Measurements from ENCODE around the gene VPS33B. TPM values are rescaled to one million over a fixed set of nuclear protein-coding genes. Genes with fewer than 3 reads are reported as not detected.

The VPS33B gene
- total and polyA plus RNA-seq, 2 of the 8 experiments (the other 6 are each of a cell fraction or from before 2014, with no cell fraction given) = 11.8 to 17.3 TPM

DNA sequence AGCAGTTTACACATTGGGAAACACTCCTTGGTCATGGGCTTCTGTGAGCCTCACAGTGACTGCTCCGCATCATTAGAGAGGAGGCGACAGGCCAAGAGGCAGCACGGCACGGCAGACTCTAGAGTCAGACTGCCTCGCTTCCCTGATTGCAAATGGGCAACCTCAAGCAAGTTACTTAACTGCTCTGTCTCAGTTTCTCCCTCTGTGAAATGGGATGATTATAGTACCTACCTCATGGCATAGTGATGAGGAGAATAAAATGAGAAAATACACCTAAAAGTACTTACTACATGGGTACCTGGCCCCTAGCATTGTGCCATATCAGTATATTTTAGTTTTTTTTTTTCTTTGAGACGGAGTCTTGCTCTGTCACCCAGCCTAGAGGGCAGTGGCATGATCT, 71.7 kb downstream of the VPS33B start:
- peaks cover 0 to 4% of the 10 kb centered on the region in 2 experiments for H4K20me1 ChIP-seq (replicated peaks in 1 of 2; ENCODE audit: control insufficient read depth in 1 of 2, insufficient read depth in 2 of 2, low read length in 2 of 2)
- H3K23ac ChIP-seq (ENCODE audit: insufficient read length) = no peak overlapping the region
- no peak overlapping the region for H3K56ac ChIP-seq (replicated peaks; ENCODE audit: insufficient read length, low read depth, low read length)
- DNase-seq (ENCODE audit: low read depth in 1 of 2, low spot score in 2 of 2) (no peak), FAIRE-seq (no peak)
- H2BK15ac ChIP-seq (ENCODE audit: low read length) = no peak overlapping the region
- no peak overlapping the region for H2AK5ac ChIP-seq (ENCODE audit: low read depth, low read length)
- ChIA-PET CTCF (ENCODE audit: partially characterized antibody) (interaction anchor here (19.2 kb wide), 1 partner anchor 11 kb away, joined by 306 read pairs; the partner anchor contains the start of genes HDDC3 and UNC45A), POLR2A (ENCODE audit: partially characterized antibody) (no interaction called here)
- no peaks in the 10 kb centered on the region for H3K9me3 ChIP-seq (ENCODE audit: insufficient read depth in 2 of 2, low read depth in 1 of 2, low read length in 1 of 2)
- H3K79me2 ChIP-seq (ENCODE audit: control insufficient read depth in 1 of 2, insufficient read depth in 2 of 2, low read length in 2 of 2) = no peaks in the 10 kb centered on the region
- H3K14ac ChIP-seq (ENCODE audit: insufficient read length) = no peak overlapping the region
- 86% methylated on average over 6 of the region's 6 CpGs; no CpG with 5 or more reads in 1 of the 2 experiments for WGBS, 2 experiments (ENCODE audit: extremely low coverage in 1 of 2, insufficient coverage in 1 of 2, insufficient read length in 1 of 2, insufficient replicate concordance in 2 of 2, low coverage in 1 of 2, low lambda C conversion rate in 2 of 2, missing lambda C conversion rate in 1 of 2)
- H3K36me3 ChIP-seq (ENCODE audit: control insufficient read depth in 2 of 4, insufficient read depth in 4 of 4, low read length in 3 of 4) = peaks cover 8 to 62% (median 37%) of the 10 kb centered on the region in 4 experiments
- no peak overlapping the region for H3K9ac ChIP-seq (replicated peaks in 1 of 4; ENCODE audit: extremely low read depth in 1 of 4, low read depth in 3 of 4, low read length in 3 of 4)
- H4K5ac ChIP-seq (ENCODE audit: insufficient read length, low read depth, low read length) = no peak overlapping the region
- H3K18ac ChIP-seq (ENCODE audit: extremely low read depth, low read length) = no peak overlapping the region
- no peak overlapping the region for H3K4me2 ChIP-seq (ENCODE audit: insufficient read depth in 1 of 2, low read depth in 2 of 2, low read length in 2 of 2)
- H2BK5ac ChIP-seq (ENCODE audit: low read depth, low read length) = no peak overlapping the region
- no peak overlapping the region; the same call in 1 of the 2 replicates for H4K8ac ChIP-seq (ENCODE audit: extremely low read depth, insufficient read depth, low read length)
- no peaks in the 10 kb centered on the region for H3K27me3 ChIP-seq (replicated peaks in 1 of 4; ENCODE audit: control insufficient read depth in 3 of 4, extremely low read depth in 1 of 4, insufficient read depth in 3 of 4, low read length in 3 of 4)
- H3K4ac ChIP-seq (replicated peaks; ENCODE audit: insufficient read length, low read depth, low read length) = no peak overlapping the region
- no peak overlapping the region for H3K4me3 ChIP-seq (ENCODE audit: extremely low read depth in 1 of 4, insufficient read depth in 2 of 4, low read depth in 3 of 4, low read length in 4 of 4)
- no peak overlapping the region for H3K27ac ChIP-seq (ENCODE audit: low read depth, low read length)
- H3K23me2 ChIP-seq (ENCODE audit: low read depth, low read length) = peaks cover 2% of the 10 kb centered on the region; the same call in 1 of the 2 replicates
- no peak overlapping the region for H2AFZ ChIP-seq (ENCODE audit: low read length)
- H2BK120ac ChIP-seq (replicated peaks; ENCODE audit: low read depth, low read length) = no peak overlapping the region
- H2BK12ac ChIP-seq (ENCODE audit: low read depth, low read length) = no peak overlapping the region
- no peak overlapping the region for H4K91ac ChIP-seq (replicated peaks; ENCODE audit: insufficient read length, low read length)
- H2BK20ac ChIP-seq (ENCODE audit: low read length) = no peak overlapping the region
- peaks cover 0 to 1% (median under 1%) of the 10 kb centered on the region in 4 experiments; a peak in 2 of 7 replicates for H3K4me1 ChIP-seq (replicated peaks in 1 of 4; ENCODE audit: control insufficient read depth in 3 of 4, insufficient read depth in 4 of 4, low read length in 3 of 4)
- H3K79me1 ChIP-seq (ENCODE audit: low read depth, low read length) = no peaks in the 10 kb centered on the region; the same call in 1 of the 2 replicates
- TF ChIP-seq, protein P1, sequence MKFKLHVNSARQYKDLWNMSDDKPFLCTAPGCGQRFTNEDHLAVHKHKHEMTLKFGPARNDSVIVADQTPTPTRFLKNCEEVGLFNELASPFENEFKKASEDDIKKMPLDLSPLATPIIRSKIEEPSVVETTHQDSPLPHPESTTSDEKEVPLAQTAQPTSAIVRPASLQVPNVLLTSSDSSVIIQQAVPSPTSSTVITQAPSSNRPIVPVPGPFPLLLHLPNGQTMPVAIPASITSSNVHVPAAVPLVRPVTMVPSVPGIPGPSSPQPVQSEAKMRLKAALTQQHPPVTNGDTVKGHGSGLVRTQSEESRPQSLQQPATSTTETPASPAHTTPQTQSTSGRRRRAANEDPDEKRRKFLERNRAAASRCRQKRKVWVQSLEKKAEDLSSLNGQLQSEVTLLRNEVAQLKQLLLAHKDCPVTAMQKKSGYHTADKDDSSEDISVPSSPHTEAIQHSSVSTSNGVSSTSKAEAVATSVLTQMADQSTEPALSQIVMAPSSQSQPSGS (IDR thresholded peaks at IDR 0.05; ENCODE audit: low read length) = no peak

Measured in H1 (cell line).